Lower leg skin (tissue), 3 donors: ENCODE results near the gene DNAH14.

Experiments used
- CTCF ChIP-seq, 3 donors: fragments of 450-650 bp; IDR thresholded peaks; one replicate each; pipeline ENCODE4 v1.5.1; 2016; ENCODE audit warnings: antibody characterized with exemption in 3 of 3, mild to moderate bottlenecking in 3 of 3, moderate library complexity in 2 of 3
- POLR2A ChIP-seq, 2 donors: fragments of 450-650 bp; IDR thresholded peaks; one replicate each; pipeline ENCODE4 v1.6.1; 2016 to 2017; ENCODE audit warnings: antibody characterized with exemption in 2 of 2, mild to moderate bottlenecking in 1 of 2, moderate library complexity in 1 of 2

GRCh38 chr1:225373155-225373554 is 443.7 kb downstream of the DNAH14 start:
- TF ChIP-seq CTCF (IDR thresholded peaks at IDR 0.05) (no peak), POLR2A (IDR thresholded peaks at IDR 0.05) (no peak)
